HG02981 (cell line): Measurements from ENCODE around the gene RANBP10.

ENCODE experiments used
- ATAC-seq: cut with Tn5 transposase; IDR thresholded peaks from one replicate; pipeline ENCODE4 v1.9.1; 2021; ENCODE audit warnings: mild to moderate bottlenecking, moderate library complexity; ENCODE audit not compliant: unreplicated experiment

The RANBP10 gene

GRCh38 chr16:67749436-67750078, 56.8 kb downstream of the RANBP10 start:
- ATAC-seq = no peak

GRCh38 chr16:67748834-67749233, 57.5 kb downstream of the RANBP10 start:
- ATAC-seq = no peak

GRCh38 chr16:67746846-67747245, 59.5 kb downstream of the RANBP10 start:
- no peak for ATAC-seq

- no peak for ATAC-seq
These were observed 65.2 kb downstream of the RANBP10 start for GRCh38 chr16:67741118-67741517.

- ATAC-seq = no peak
These were observed 66.0 kb downstream of the RANBP10 start for GRCh38 chr16:67740391-67740790.

- no peak for ATAC-seq
These were observed 69.5 kb downstream of the RANBP10 start for GRCh38 chr16:67736858-67737257.

- no peak for ATAC-seq
These were observed 71.6 kb downstream of the RANBP10 start for GRCh38 chr16:67734731-67735201.

GRCh38 chr16:67733734-67734470, 72.5 kb downstream of the RANBP10 start:
- no peak for ATAC-seq

- no peak for ATAC-seq
These were observed 74.6 kb downstream of the RANBP10 start for GRCh38 chr16:67731753-67732095.

GRCh38 chr16:67731071-67731752, 75.1 kb downstream of the RANBP10 start:
- no peak for ATAC-seq

- ATAC-seq = no peak
These were observed 76.0 kb downstream of the RANBP10 start for GRCh38 chr16:67730326-67730725.

- ATAC-seq = no peak
These were observed 76.6 kb downstream of the RANBP10 start for GRCh38 chr16:67729636-67730248.

GRCh38 chr16:67727521-67728485, 78.6 kb downstream of the RANBP10 start:
- ATAC-seq = no peak

GRCh38 chr16:67726106-67727034, 80.0 kb downstream of the RANBP10 start:
- no peak for ATAC-seq

- no peak for ATAC-seq
These were observed 82.5 kb downstream of the RANBP10 start for GRCh38 chr16:67723911-67724305.

GRCh38 chr16:67723151-67723910, 83.0 kb downstream of the RANBP10 start:
- no peak for ATAC-seq

GRCh38 chr16:67720236-67720635, 86.1 kb downstream of the RANBP10 start:
- ATAC-seq = no peak

- ATAC-seq = no peak
These were observed 86.6 kb downstream of the RANBP10 start for GRCh38 chr16:67719778-67720144.
